ENCODE measurements around the gene KLRD1.
"Not testable (repeated sequence)": the region's sequence is repeated elsewhere in the genome, so short reads cannot be mapped to it uniquely, and the experiment has no call there.

The KLRD1 gene

GRCh38 chr12:10307630-10308029, at the start of gene KLRD1:
Gene KLRD1 (plus strand): TSS chr12:10307870. CDS start chr12:10308078, 208 bp downstream.
- no peak for DNase-seq

GRCh38 chr12:10260927-10261326, 46.7 kb upstream of the KLRD1 start:
- DNase-seq, result no peak

- no peak for DNase-seq
These were observed 39.6 kb upstream of the KLRD1 start for GRCh38 chr12:10268037-10268436.

- DNase-seq, result no peak
These were observed 35.2 kb upstream of the KLRD1 start for GRCh38 chr12:10272467-10272866.

GRCh38 chr12:10276774-10277173, 30.9 kb upstream of the KLRD1 start:
- no peak for DNase-seq

GRCh38 chr12:10278104-10278503, 29.6 kb upstream of the KLRD1 start:
- no peak for DNase-seq

GRCh38 chr12:10279937-10280336, 27.7 kb upstream of the KLRD1 start:
- no peak for DNase-seq

GRCh38 chr12:10283027-10283426, 24.6 kb upstream of the KLRD1 start:
- DNase-seq, result no peak

GRCh38 chr12:10285919-10286318, 21.8 kb upstream of the KLRD1 start:
- no peak for DNase-seq

- DNase-seq, result no peak
These were observed 18.5 kb upstream of the KLRD1 start for GRCh38 chr12:10289005-10289754.

- no peak for DNase-seq
These were observed 16.6 kb upstream of the KLRD1 start for GRCh38 chr12:10291030-10291429.

GRCh38 chr12:10293151-10293550, 14.5 kb upstream of the KLRD1 start:
- DNase-seq, result no peak

GRCh38 chr12:10293570-10294227, 14.0 kb upstream of the KLRD1 start:
- DNase-seq, result no peak

GRCh38 chr12:10301103-10301502, 6.6 kb upstream of the KLRD1 start:
- DNase-seq, result no peak

GRCh38 chr12:10304161-10304574, 3.5 kb upstream of the KLRD1 start:
- no peak for DNase-seq

GRCh38 chr12:10305411-10305810, 2.3 kb upstream of the KLRD1 start:
- no peak for DNase-seq

- DNase-seq, result no peak
These were observed 3.5 kb downstream of the KLRD1 start for GRCh38 chr12:10310926-10311720.

GRCh38 chr12:10319388-10319787, 11.7 kb downstream of the KLRD1 start:
- no peak for DNase-seq

GRCh38 chr12:10320643-10321042, 13.0 kb downstream of the KLRD1 start:
- DNase-seq, result no peak

- not testable (repeated sequence) for DNase-seq
These were observed 21.0 kb downstream of the KLRD1 start for GRCh38 chr12:10328691-10329090.

- DNase-seq, result peak; percentile 12
These were observed 24.1 kb downstream of the KLRD1 start for GRCh38 chr12:10331642-10332239.

- DNase-seq, result not testable (repeated sequence)
These were observed 28.5 kb downstream of the KLRD1 start for GRCh38 chr12:10336196-10336595.

- not testable (repeated sequence) for DNase-seq
These were observed 30.8 kb downstream of the KLRD1 start for GRCh38 chr12:10338470-10338869.
